Activated CD4-positive, alpha-beta T cell treated with anti-CD3 and anti-CD28 coated beads for 36 hours (primary cell): Measurements from ENCODE around the gene PTGER3. TPM values are rescaled to one million over a fixed set of nuclear protein-coding genes. Genes with fewer than 3 reads are reported as not detected.

Experiments
- ATAC-seq: fragments of 200-7000 bp; cut with Tn5 transposase; one replicate; pipeline ENCODE4 v1.10.0; 2021; ENCODE audit warnings: mild to moderate bottlenecking, moderate library complexity
- CTCF ChIA-PET: fragments of 350-600 bp; sonication (Branson Sonifier 250); formaldehyde crosslinking; loops from one replicate; lab custom pipeline; 2021; ENCODE audit warnings: antibody characterized with exemption; lab: Charles Lee
- POLR2A ChIA-PET: fragments of 350-600 bp; sonication (Branson Sonifier 250); formaldehyde crosslinking; loops from one replicate; lab custom pipeline; 2021; ENCODE audit warnings: antibody characterized with exemption, inconsistent platforms; lab: Charles Lee
- DNase-seq: peaks from one replicate; pipeline ENCODE4 v3.0.0-alpha.2; 2020
- H3K27ac Mint-ChIP-seq: one replicate; pipeline ENCODE4 v1.8.0; 2021; ENCODE audit warnings: mixed read lengths
- H3K27me3 Mint-ChIP-seq: one replicate; pipeline ENCODE4 v1.8.0; 2021; ENCODE audit warnings: mixed read lengths
- H3K36me3 Mint-ChIP-seq: one replicate; pipeline ENCODE4 v1.8.0; 2021; ENCODE audit warnings: low read depth, mixed read lengths
- H3K4me1 Mint-ChIP-seq: one replicate; pipeline ENCODE4 v1.8.0; 2021; ENCODE audit warnings: mixed read lengths
- H3K4me3 Mint-ChIP-seq: one replicate; pipeline ENCODE4 v1.8.0; 2021; ENCODE audit warnings: mild to moderate bottlenecking, moderate library complexity, mixed read lengths
- H3K9me3 Mint-ChIP-seq: one replicate; pipeline ENCODE4 v1.8.0; 2021; ENCODE audit warnings: low read depth, mixed read lengths
- intact Hi-C, 2 experiments: fragments of 100-400 bp; cut with DNase I in 1 of 2; cut with micrococcal nuclease in 1 of 2; formaldehyde crosslinking; loops; one replicate each; pipeline versions ENCODE4 v1.14.2 to v1.15.1; 2022 to 2024; cut with DNase I, micrococcal nuclease
- total RNA-seq, 2 experiments: library from RNA; stranded (reverse); gene quantifications; one replicate each; pipeline ENCODE4 v1.2.3, GENCODE V29; 2021

The PTGER3 gene
- total RNA-seq, 2 experiments from 2014 or later, result not detected

DNA sequence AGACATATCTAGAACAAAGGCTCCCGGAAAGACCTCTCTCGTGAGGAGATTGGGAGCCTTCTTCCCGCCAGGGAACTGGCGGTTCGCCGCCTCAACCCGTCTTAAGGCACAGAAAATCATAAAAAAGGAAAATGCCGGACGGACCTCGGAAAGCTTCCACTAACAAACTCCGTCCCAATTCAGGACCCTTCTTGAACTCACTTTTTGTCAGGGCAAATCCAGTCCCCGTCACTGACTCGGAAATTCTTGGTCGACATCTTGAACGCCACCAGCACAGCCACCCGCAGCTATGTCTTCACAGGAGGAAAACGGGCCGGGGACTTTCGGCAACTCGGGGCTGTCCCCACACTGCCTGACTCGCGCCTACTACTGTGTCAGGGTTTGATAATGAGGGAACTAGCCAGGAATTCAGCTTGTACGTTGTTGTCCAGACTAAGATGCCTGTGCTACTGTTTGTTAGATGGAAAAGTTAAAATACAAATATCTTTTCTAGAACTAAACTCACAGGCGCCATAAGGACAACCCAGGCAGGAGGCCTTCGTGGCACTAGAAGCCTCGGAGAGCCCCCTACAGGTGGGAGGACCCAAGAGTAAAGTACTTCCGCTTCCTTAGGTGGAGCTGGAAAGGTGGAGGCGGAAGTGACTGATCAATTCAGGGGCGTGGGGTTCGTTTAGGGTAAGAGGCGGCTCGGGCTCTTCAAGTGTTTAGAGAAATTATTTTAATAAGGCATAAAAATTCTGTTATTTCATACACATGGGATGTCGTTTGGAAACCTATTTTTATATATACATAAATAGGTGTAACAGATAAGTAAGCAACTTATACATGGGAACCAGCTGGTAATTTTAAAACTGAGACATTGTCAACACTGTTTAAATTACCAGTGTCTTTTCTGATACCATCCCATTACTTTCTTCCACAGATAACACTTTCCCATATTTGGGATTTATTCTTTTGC is 33.4 kb upstream of the PTGER3 start, which contains the start of gene ZRANB2:
ZRANB2 (minus strand) TSS at position 297 of the 958 bp plus-strand sequence; CDS start at position 257, 40 bp downstream.
- Mint-ChIP-seq H3K27me3 (peaks cover 13% of the 10 kb centered on the region), H3K9me3 (no peaks in the 10 kb centered on the region), H3K4me1 (peaks cover 18% of the 10 kb centered on the region), H3K36me3 (peaks cover 21% of the 10 kb centered on the region), H3K4me3 (peak within 1 kb of the TSS; percentile 99), H3K27ac (peak within 1 kb of the TSS; percentile 96)
- peak; percentile 98 for ATAC-seq
- intact Hi-C loops, result loop anchor here (1.0 to 5.0 kb wide), 6 partner anchors 670 to 1201 kb away; partner anchors contain the start of genes ANKRD13C (in 2 of the 2), CTH (in 2 of the 2), LRRC40 (in 2 of the 2) and NEGR1 (in 1 of the 2)
- ChIA-PET POLR2A (interaction anchor here (0.6 to 1.1 kb wide), 5 partner anchors 15 to 726 kb away, joined by 3 to 4 read pairs (median 3); partner anchors contain the start of gene ANKRD13C), CTCF (interaction anchor here (0.6 to 1.8 kb wide), 7 partner anchors 8 to 1585 kb away, joined by 3 to 10 read pairs (median 4); no protein-coding TSS in a partner anchor)
- DNase-seq, result peak; percentile 92

DNA sequence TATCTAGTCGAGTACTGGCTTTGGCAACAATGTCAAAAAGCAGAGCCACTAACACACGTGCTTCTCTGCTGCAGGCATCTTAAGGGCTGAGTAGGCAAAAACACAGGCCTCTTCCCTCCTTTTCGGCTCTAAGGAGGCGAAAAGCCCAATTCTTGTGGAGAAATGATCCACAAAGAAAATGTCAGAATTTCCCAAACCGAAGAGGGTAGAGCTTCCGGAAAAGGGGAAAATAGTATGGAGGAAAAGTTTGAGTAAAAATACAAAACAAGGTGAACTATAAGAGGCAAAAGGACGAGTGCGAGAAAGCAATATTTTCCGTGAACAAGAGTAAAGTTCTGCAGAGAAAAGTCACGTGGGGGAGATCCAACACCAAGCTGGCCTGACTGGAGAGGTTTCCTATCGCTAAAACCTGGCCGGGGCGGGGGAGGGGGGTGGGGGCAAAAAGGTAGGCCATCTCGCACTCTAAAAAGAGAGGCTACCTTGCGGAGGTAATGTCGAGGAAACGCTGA is 32.7 kb upstream of the PTGER3 start:
- POLR2A ChIA-PET, result interaction anchor here (0.6 to 1.1 kb wide), 4 partner anchors 17 to 726 kb away, joined by 3 to 4 read pairs (median 3); partner anchors contain the start of gene ANKRD13C
- intact Hi-C loops, result loop anchor here (2.0 to 5.0 kb wide), 3 partner anchors 669 to 1202 kb away; partner anchors contain the start of genes CTH (in 2 of the 2), ANKRD13C (in 1 of the 2) and NEGR1 (in 1 of the 2)
- Mint-ChIP-seq H3K4me3 (peak overlapping the region; percentile 99), H3K27ac (peak overlapping the region; percentile 96), H3K4me1 (peaks cover 21% of the 10 kb centered on the region), H3K9me3 (no peaks in the 10 kb centered on the region), H3K36me3 (peaks cover 27% of the 10 kb centered on the region), H3K27me3 (peaks cover 9% of the 10 kb centered on the region)
- CTCF ChIA-PET, result interaction anchor here (0.8 to 1.8 kb wide), 4 partner anchors 14 to 768 kb away, joined by 3 to 10 read pairs (median 4); no protein-coding TSS in a partner anchor
- DNase-seq (peak; percentile 51), ATAC-seq (peak; percentile 32)

DNA sequence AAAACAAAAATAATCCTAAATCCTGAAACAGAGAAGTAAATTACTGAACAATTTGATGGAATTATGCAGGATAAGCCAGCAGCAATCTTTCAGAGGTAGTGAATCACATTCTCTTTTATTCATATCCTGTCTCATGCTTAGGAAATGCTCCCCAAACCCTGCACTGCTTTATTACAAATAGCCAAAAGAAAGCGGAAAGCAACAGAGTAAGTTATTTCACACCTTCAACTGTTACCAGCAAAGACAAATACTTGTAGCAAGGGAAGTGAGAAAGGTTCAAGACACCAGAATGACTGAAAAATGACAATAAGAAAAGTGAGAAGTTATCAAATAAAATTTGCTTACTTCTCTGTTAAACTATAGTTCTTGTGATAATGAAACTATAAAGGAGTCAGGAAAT is 27.1 kb upstream of the PTGER3 start:
- DNase-seq (no peak), ATAC-seq (no peak)
- intact Hi-C loops, result no loop called here
- Mint-ChIP-seq H3K27me3 (no peaks in the 10 kb centered on the region), H3K9me3 (no peaks in the 10 kb centered on the region), H3K4me3 (no peak overlapping the region), H3K4me1 (peaks cover 28% of the 10 kb centered on the region), H3K36me3 (peaks cover 58% of the 10 kb centered on the region), H3K27ac (peak overlapping the region; percentile 34)
- ChIA-PET CTCF (interaction anchor here (0.8 to 2.6 kb wide), 4 partner anchors 8 to 27 kb away, joined by 3 to 12 read pairs (median 4); partner anchors contain the start of gene PTGER3), POLR2A (no interaction called here)

DNA sequence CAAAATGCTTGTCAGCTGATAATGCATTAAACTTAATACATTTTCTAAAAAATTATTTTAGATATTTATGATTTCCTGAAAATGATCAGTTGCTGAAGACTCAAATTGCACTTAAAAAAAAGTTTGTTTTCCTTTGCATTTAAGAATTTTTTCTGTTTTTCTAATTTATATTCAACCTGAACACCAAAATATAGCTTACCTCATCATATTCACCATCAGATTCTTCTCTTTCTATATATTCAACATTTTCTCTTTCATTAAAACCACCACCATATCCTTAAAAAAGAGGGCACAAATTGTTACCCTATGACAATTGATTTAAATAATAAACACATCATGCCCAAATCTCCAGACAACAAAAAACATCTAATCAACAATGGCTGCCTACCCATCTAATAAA is 24.7 kb upstream of the PTGER3 start:
- ATAC-seq (no peak), DNase-seq (no peak)
- H3K4me1 Mint-ChIP-seq, result peaks cover 22% of the 10 kb centered on the region
- peaks cover 60% of the 10 kb centered on the region for H3K36me3 Mint-ChIP-seq
- no peaks in the 10 kb centered on the region for H3K27me3 Mint-ChIP-seq
- POLR2A ChIA-PET, result no interaction called here
- no peaks in the 10 kb centered on the region for H3K9me3 Mint-ChIP-seq
- CTCF ChIA-PET, result interaction anchor here (1.2 to 1.5 kb wide), 2 partner anchors 9 to 14 kb away, joined by 3 to 7 read pairs; partner anchors contain the start of gene ZRANB2
- no peak overlapping the region for H3K4me3 Mint-ChIP-seq
- intact Hi-C loops, result no loop called here
- no peak overlapping the region for H3K27ac Mint-ChIP-seq

DNA sequence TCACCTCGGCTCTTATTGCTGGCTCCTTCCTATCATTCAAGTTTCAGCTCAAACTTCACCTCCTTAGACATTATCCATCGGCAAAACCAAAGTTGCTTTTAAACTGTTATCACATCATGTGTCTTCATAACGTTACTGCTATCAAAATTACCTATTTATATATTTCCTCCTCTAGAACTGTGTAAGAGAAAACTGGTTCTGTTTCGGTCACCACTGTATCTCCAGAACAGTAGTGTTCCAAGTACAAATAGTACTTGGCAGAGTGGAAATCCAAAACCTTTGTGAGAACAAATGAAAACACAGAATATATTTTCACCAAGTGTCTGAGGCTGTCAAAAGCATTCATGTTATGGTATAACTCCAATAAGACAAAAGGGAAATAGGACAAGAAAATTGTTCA is 24.1 kb upstream of the PTGER3 start:
- ChIA-PET CTCF (no interaction called here), POLR2A (no interaction called here)
- H3K9me3 Mint-ChIP-seq, result no peaks in the 10 kb centered on the region
- no peak overlapping the region for H3K27ac Mint-ChIP-seq
- peaks cover 60% of the 10 kb centered on the region for H3K36me3 Mint-ChIP-seq
- no peak overlapping the region for H3K4me3 Mint-ChIP-seq
- no peaks in the 10 kb centered on the region for H3K27me3 Mint-ChIP-seq
- no peak for ATAC-seq
- H3K4me1 Mint-ChIP-seq, result peaks cover 22% of the 10 kb centered on the region
- DNase-seq, result no peak
- intact Hi-C loops, result no loop called here

DNA sequence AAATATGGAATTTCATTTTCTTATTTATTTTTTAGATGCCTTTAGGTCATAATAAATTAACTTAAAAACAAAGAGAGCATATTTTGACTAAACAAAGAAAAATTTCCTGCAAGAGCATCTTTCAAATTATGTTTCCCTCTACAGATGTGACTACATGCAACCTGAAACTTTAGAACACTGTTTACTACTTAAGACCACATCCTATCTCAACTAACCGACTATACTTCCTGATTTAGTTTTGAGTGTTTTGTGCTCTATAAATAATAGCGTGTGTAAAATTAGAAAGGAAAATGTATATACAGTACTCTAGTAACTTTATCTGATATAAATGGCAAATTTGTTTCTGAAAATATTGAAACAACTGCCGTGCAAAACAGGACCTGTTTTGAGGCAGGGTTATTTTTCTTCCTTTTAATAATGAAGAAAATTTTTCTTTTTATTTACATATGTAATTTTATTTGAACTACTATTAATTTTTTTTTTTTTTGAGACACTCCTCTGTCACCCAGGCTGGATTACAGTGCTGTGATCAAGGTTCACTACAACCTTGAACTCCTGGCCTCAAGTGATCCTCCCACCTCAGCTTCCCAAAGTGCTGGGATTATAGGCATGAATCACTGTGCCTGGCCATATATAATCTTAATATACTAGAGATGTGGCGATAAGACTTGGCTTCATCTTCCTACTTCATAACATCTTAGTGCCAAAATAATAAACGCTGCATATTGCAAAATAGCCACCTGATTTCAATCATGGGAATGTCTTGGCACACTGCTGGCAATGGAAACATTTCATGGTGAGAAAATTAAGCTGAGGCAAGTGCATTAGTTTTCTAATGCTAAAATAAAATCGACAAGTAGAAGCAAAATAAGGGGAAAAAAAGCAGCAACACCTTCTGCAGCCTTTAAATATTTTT is 21.0 kb upstream of the PTGER3 start:
- Mint-ChIP-seq H3K27me3 (no peaks in the 10 kb centered on the region), H3K36me3 (peaks cover 53% of the 10 kb centered on the region), H3K4me3 (no peak overlapping the region), H3K9me3 (no peaks in the 10 kb centered on the region), H3K27ac (peak overlapping the region; percentile 51), H3K4me1 (peaks cover 5% of the 10 kb centered on the region)
- ATAC-seq, result peak; percentile 44
- DNase-seq, result no peak
- intact Hi-C loops, result no loop called here
- CTCF ChIA-PET, result no interaction called here
- POLR2A ChIA-PET, result no interaction called here

DNA sequence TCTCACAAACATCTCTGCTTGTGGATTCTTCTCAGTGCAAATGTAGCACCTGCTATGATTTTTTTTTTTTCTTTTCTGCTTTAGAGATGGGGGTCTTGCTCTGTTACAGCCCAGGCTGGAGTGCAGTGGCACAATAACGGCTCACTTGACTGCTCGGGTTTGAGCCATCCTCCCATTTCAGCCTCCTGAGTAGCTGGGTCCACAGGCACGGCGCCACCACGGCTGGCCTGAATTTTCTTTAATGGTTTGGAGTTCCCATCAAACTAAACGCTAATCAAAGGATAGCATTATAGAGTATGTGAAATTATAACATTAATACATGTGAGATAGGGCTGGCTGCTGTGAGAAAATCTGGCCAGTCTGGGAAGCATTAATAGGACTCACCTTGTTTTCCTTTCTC is 7.2 kb upstream of the PTGER3 start:
- H3K9me3 Mint-ChIP-seq, result no peaks in the 10 kb centered on the region
- H3K36me3 Mint-ChIP-seq, result peaks cover 6% of the 10 kb centered on the region
- no peak for DNase-seq
- ChIA-PET CTCF (no interaction called here), POLR2A (no interaction called here)
- peaks cover 2% of the 10 kb centered on the region for H3K27me3 Mint-ChIP-seq
- ATAC-seq, result no peak
- intact Hi-C loops, result loop anchor here in 1 of 2 experiments (1.0 kb wide), 1 partner anchor 47 kb away; no protein-coding TSS in a partner anchor
- H3K27ac Mint-ChIP-seq, result no peak overlapping the region
- H3K4me3 Mint-ChIP-seq, result no peak overlapping the region
- H3K4me1 Mint-ChIP-seq, result peaks cover 1% of the 10 kb centered on the region

DNA sequence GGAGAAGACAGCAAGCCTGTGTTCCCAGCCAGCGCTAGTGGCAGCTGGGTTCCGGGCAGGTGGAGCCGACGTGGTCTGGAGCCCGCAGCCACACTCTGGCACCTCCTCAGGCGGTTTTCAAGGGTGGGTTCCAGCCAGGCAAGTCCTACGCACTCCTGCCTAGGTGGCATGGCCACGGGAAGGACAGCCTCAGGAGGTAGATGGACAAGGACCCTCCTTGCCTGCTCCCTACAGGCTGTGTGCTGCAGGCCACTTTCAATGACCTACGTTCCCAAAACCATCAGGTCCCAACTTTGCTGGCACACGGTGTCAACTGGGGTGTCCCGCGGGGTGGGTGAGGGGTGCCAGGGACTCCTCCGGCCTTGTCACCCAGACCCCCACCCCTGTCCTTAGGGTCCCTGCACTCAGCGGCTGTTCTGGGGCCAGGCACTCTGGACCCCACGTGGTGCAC is 6.7 kb upstream of the PTGER3 start:
- Mint-ChIP-seq H3K27ac (no peak overlapping the region), H3K4me3 (no peak overlapping the region), H3K36me3 (peaks cover 4% of the 10 kb centered on the region), H3K9me3 (no peaks in the 10 kb centered on the region), H3K4me1 (peaks cover 1% of the 10 kb centered on the region), H3K27me3 (peaks cover 3% of the 10 kb centered on the region)
- no peak for DNase-seq
- CTCF ChIA-PET, result no interaction called here
- no peak for ATAC-seq
- POLR2A ChIA-PET, result no interaction called here
- intact Hi-C loops, result no loop called here

DNA sequence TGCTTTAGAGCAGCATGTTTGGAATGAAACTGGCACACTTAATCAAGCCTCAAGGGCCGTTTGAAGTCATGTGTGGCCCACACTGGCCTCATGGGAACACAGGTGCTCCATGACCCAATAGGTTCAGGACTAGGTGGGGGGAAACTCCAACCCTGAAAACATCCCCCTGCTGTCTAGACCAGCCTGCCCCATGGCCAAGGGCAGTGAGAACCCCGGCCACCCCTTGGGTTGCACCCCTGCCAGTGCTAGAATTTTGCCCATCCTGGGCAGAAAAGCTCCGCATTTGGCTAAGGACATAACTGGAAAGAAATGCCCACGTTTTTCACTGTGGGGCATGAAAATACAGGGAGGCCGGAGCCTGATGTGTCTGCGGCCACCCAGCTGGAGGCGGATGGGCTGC is 6.1 kb upstream of the PTGER3 start:
- POLR2A ChIA-PET, result no interaction called here
- H3K9me3 Mint-ChIP-seq, result no peaks in the 10 kb centered on the region
- no peak overlapping the region for H3K4me3 Mint-ChIP-seq
- peaks cover 5% of the 10 kb centered on the region for H3K27me3 Mint-ChIP-seq
- ATAC-seq, result no peak
- H3K36me3 Mint-ChIP-seq, result peaks cover 1% of the 10 kb centered on the region
- CTCF ChIA-PET, result no interaction called here
- peaks cover 1% of the 10 kb centered on the region for H3K4me1 Mint-ChIP-seq
- H3K27ac Mint-ChIP-seq, result no peak overlapping the region
- no peak for DNase-seq
- intact Hi-C loops, result no loop called here

DNA sequence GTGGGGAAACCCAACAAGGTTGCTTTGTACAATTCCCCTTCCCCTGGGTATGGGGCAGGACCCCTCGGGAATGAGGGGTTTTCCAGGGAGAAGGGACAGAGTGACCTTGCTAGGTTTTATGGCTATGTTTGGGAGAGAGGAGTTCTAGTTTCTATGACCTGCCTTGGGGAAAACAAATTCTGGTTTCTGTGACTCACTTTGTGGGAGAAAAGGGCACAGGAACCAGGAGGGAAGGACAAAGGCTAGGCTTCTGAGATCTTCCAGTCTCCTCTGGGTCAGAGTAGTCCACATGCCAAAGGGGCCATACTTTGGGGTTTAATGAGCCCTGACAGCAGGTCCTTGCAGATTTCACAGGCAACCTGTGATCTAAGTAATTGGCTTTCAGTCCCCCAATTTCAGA is 5.5 kb upstream of the PTGER3 start:
- ChIA-PET CTCF (no interaction called here), POLR2A (no interaction called here)
- ATAC-seq (no peak), DNase-seq (no peak)
- Mint-ChIP-seq H3K27me3 (peaks cover 8% of the 10 kb centered on the region), H3K27ac (no peak overlapping the region), H3K36me3 (peaks cover under 1% of the 10 kb centered on the region), H3K9me3 (no peaks in the 10 kb centered on the region), H3K4me3 (no peak overlapping the region), H3K4me1 (peaks cover 2% of the 10 kb centered on the region)
- intact Hi-C loops, result no loop called here
